ENCODE results near the gene ATP8A2. TPM values are rescaled to one million over a fixed set of nuclear protein-coding genes. Genes with fewer than 3 reads are reported as not detected.

ATP8A2 gene
- total RNA-seq, 2 experiments from 2014 or later: 1.1 to 1.2 TPM

DNA sequence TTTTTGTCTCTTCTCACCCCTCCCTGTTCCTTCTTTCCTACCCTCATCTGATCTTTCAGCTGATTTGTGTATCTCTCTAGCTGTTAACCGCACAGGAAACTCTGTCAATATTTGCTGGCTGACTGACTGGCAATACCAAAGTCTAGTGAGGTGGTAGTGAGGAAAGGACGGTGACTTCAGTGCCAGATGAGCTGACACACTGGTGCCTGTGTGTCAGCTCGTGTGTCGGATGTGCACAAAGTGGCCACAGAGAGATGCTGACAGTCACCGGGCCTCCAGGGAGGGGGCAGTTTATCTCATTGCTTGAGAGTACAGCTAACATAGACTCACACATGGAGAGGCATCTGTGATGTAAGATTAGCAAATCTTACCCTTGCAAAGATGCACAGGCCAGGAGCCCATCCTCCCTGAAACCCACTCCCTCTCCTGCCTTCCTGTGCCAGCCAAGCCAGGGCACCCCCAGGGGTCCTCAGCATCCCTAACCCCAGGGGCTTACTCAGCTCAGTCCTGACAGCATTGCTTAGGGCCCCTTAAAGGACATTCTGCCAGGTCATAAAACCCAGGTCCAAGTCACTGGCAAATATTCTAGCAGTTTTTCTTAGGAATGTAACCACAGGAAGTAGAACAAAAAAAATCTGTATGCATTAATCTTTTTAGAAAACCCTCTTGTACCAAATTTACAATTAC, 599.8 kb downstream of the ATP8A2 start:
- CTCF ChIA-PET: interaction anchor here (0.6 to 1.2 kb wide), 5 partner anchors 11 to 598 kb away, joined by 3 to 4 read pairs (median 3); no protein-coding TSS in a partner anchor
- Mint-ChIP-seq H3K36me3 (ENCODE audit: low read depth) (no peaks in the 10 kb centered on the region), H3K4me3 (no peak overlapping the region), H3K27ac (peak overlapping the region; percentile 71), H3K9me3 (ENCODE audit: insufficient read depth) (no peaks in the 10 kb centered on the region), H3K4me1 (ENCODE audit: low read depth) (peaks cover 40% of the 10 kb centered on the region), H3K27me3 (ENCODE audit: low read depth) (no peaks in the 10 kb centered on the region)
- DNase-seq (peak; percentile 55), ATAC-seq (peak; percentile 78)
- POLR2A ChIA-PET: interaction anchor here (0.8 to 1.2 kb wide), 2 partner anchors 18 to 97 kb away, joined by 3 to 4 read pairs; no protein-coding TSS in a partner anchor

- POLR2A ChIA-PET: interaction anchor here (0.9 kb wide), 1 partner anchor 250 kb away, joined by 3 read pairs; no protein-coding TSS in a partner anchor
- no peak for ATAC-seq
- Mint-ChIP-seq H3K4me3 (no peak overlapping the region), H3K36me3 (ENCODE audit: low read depth) (no peaks in the 10 kb centered on the region), H3K4me1 (ENCODE audit: low read depth) (peaks cover 49% of the 10 kb centered on the region), H3K9me3 (ENCODE audit: insufficient read depth) (no peaks in the 10 kb centered on the region), H3K27ac (peak overlapping the region; percentile 47), H3K27me3 (ENCODE audit: low read depth) (peaks cover 4% of the 10 kb centered on the region)
- CTCF ChIA-PET: no interaction called here
- no peak for DNase-seq
These were observed 601.3 kb downstream of the ATP8A2 start for GRCh38 chr13:25973085-25973484.

- no peak overlapping the region for H3K4me3 Mint-ChIP-seq
- ATAC-seq (no peak), DNase-seq (no peak)
- CTCF ChIA-PET: interaction anchor here (0.7 kb wide), 1 partner anchor 63 kb away, joined by 3 read pairs; no protein-coding TSS in a partner anchor
- no peaks in the 10 kb centered on the region for H3K36me3 Mint-ChIP-seq (ENCODE audit: low read depth)
- POLR2A ChIA-PET: no interaction called here
- H3K27ac Mint-ChIP-seq: peak overlapping the region; percentile 47
- H3K4me1 Mint-ChIP-seq (ENCODE audit: low read depth): peaks cover 49% of the 10 kb centered on the region
- H3K9me3 Mint-ChIP-seq (ENCODE audit: insufficient read depth): no peaks in the 10 kb centered on the region
- peaks cover 4% of the 10 kb centered on the region for H3K27me3 Mint-ChIP-seq (ENCODE audit: low read depth)
These were observed 601.8 kb downstream of the ATP8A2 start for GRCh38 chr13:25973576-25973975.

DNA sequence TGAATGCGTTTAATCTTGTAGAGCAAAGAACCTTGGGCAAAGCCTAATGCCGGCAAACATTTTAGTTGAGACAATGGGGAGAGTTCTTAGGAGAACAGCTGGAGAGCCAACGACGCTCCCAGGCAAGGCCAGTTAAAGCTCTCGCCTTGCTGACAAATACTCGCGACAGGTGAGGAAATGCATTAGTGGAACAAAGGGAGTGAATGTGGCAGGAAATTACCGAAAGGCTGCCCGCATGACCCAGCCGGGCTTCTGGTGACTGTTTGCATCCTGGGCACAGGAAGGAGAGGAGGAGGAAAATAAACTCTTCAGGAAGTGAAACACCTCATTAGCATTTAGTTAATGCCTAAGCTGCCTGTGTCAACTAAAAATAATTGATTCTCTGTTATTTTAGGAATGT, 605.4 kb downstream of the ATP8A2 start:
- ChIA-PET POLR2A (interaction anchor here (0.6 kb wide), 1 partner anchor 119 kb away, joined by 3 read pairs; no protein-coding TSS in a partner anchor), CTCF (no interaction called here)
- peaks cover 36% of the 10 kb centered on the region for H3K4me1 Mint-ChIP-seq (ENCODE audit: low read depth)
- ATAC-seq (no peak), DNase-seq (no peak)
- H3K27ac Mint-ChIP-seq: no peak overlapping the region
- peaks cover 6% of the 10 kb centered on the region for H3K27me3 Mint-ChIP-seq (ENCODE audit: low read depth)
- H3K4me3 Mint-ChIP-seq: no peak overlapping the region
- no peaks in the 10 kb centered on the region for H3K9me3 Mint-ChIP-seq (ENCODE audit: insufficient read depth)
- H3K36me3 Mint-ChIP-seq (ENCODE audit: low read depth): no peaks in the 10 kb centered on the region

GRCh38 chr13:25977671-25978070, 605.9 kb downstream of the ATP8A2 start:
- Mint-ChIP-seq H3K9me3 (ENCODE audit: insufficient read depth) (no peaks in the 10 kb centered on the region), H3K4me1 (ENCODE audit: low read depth) (peaks cover 32% of the 10 kb centered on the region), H3K36me3 (ENCODE audit: low read depth) (no peaks in the 10 kb centered on the region), H3K27ac (no peak overlapping the region), H3K27me3 (ENCODE audit: low read depth) (peaks cover 6% of the 10 kb centered on the region), H3K4me3 (no peak overlapping the region)
- ChIA-PET CTCF (no interaction called here), POLR2A (no interaction called here)
- ATAC-seq (no peak), DNase-seq (no peak)

GRCh38 chr13:25978961-25979360, 607.2 kb downstream of the ATP8A2 start:
- DNase-seq (no peak), ATAC-seq (no peak)
- CTCF ChIA-PET: no interaction called here
- Mint-ChIP-seq H3K4me3 (no peak overlapping the region), H3K27me3 (ENCODE audit: low read depth) (peaks cover 6% of the 10 kb centered on the region), H3K9me3 (ENCODE audit: insufficient read depth) (no peaks in the 10 kb centered on the region), H3K4me1 (ENCODE audit: low read depth) (peaks cover 21% of the 10 kb centered on the region), H3K36me3 (ENCODE audit: low read depth) (no peaks in the 10 kb centered on the region), H3K27ac (no peak overlapping the region)
- POLR2A ChIA-PET: no interaction called here

DNA sequence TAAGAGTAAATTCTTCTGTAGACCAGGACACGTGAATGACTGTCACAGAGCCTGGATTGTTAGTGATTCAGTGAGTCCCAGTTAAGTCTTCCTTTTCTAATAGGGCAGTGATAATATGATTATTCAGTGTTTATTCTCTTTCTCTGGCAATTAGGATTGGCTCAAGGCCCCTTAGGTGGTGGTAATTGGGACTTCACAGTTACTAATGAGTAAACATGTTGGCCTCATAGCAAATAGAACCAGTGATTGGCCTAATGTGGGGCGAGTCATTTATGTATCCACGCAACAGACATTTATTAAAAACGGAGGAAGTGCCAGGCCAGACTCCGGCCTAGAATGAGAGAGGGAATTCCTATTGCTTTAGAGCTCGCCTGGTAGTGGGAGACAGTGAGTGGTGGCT, 607.6 kb downstream of the ATP8A2 start:
- Mint-ChIP-seq H3K27me3 (ENCODE audit: low read depth) (peaks cover 6% of the 10 kb centered on the region), H3K36me3 (ENCODE audit: low read depth) (no peaks in the 10 kb centered on the region), H3K4me3 (no peak overlapping the region), H3K4me1 (ENCODE audit: low read depth) (peaks cover 17% of the 10 kb centered on the region), H3K9me3 (ENCODE audit: insufficient read depth) (no peaks in the 10 kb centered on the region), H3K27ac (no peak overlapping the region)
- no peak for ATAC-seq
- ChIA-PET POLR2A (no interaction called here), CTCF (no interaction called here)
- no peak for DNase-seq

GRCh38 chr13:25980255-25980654, 608.5 kb downstream of the ATP8A2 start:
- no peaks in the 10 kb centered on the region for H3K9me3 Mint-ChIP-seq (ENCODE audit: insufficient read depth)
- peaks cover 9% of the 10 kb centered on the region for H3K4me1 Mint-ChIP-seq (ENCODE audit: low read depth)
- H3K4me3 Mint-ChIP-seq: no peak overlapping the region
- POLR2A ChIA-PET: no interaction called here
- CTCF ChIA-PET: no interaction called here
- no peaks in the 10 kb centered on the region for H3K36me3 Mint-ChIP-seq (ENCODE audit: low read depth)
- peaks cover 6% of the 10 kb centered on the region for H3K27me3 Mint-ChIP-seq (ENCODE audit: low read depth)
- ATAC-seq (no peak), DNase-seq (no peak)
- H3K27ac Mint-ChIP-seq: no peak overlapping the region

GRCh38 chr13:25981060-25981459, 609.3 kb downstream of the ATP8A2 start:
- Mint-ChIP-seq H3K27me3 (ENCODE audit: low read depth) (peaks cover 6% of the 10 kb centered on the region), H3K27ac (no peak overlapping the region), H3K36me3 (ENCODE audit: low read depth) (no peaks in the 10 kb centered on the region), H3K9me3 (ENCODE audit: insufficient read depth) (no peaks in the 10 kb centered on the region), H3K4me3 (no peak overlapping the region), H3K4me1 (ENCODE audit: low read depth) (peaks cover 9% of the 10 kb centered on the region)
- no peak for ATAC-seq
- ChIA-PET CTCF (no interaction called here), POLR2A (no interaction called here)
- DNase-seq: no peak

GRCh38 chr13:25982907-25983306, 611.1 kb downstream of the ATP8A2 start:
- no peak overlapping the region for H3K27ac Mint-ChIP-seq
- ATAC-seq: no peak
- no peaks in the 10 kb centered on the region for H3K9me3 Mint-ChIP-seq (ENCODE audit: insufficient read depth)
- ChIA-PET POLR2A (no interaction called here), CTCF (no interaction called here)
- H3K27me3 Mint-ChIP-seq (ENCODE audit: low read depth): peaks cover 2% of the 10 kb centered on the region
- H3K4me1 Mint-ChIP-seq (ENCODE audit: low read depth): peaks cover under 1% of the 10 kb centered on the region
- no peak for DNase-seq
- H3K4me3 Mint-ChIP-seq: no peak overlapping the region
- no peaks in the 10 kb centered on the region for H3K36me3 Mint-ChIP-seq (ENCODE audit: low read depth)

- ChIA-PET POLR2A (no interaction called here), CTCF (no interaction called here)
- no peaks in the 10 kb centered on the region for H3K9me3 Mint-ChIP-seq (ENCODE audit: insufficient read depth)
- DNase-seq: no peak
- no peak overlapping the region for H3K4me3 Mint-ChIP-seq
- H3K27me3 Mint-ChIP-seq (ENCODE audit: low read depth): no peaks in the 10 kb centered on the region
- ATAC-seq: no peak
- no peak overlapping the region for H3K27ac Mint-ChIP-seq
- H3K36me3 Mint-ChIP-seq (ENCODE audit: low read depth): no peaks in the 10 kb centered on the region
- no peaks in the 10 kb centered on the region for H3K4me1 Mint-ChIP-seq (ENCODE audit: low read depth)
These were observed 616.2 kb downstream of the ATP8A2 start for GRCh38 chr13:25987987-25988386.

- H3K9me3 Mint-ChIP-seq (ENCODE audit: insufficient read depth): no peaks in the 10 kb centered on the region
- ATAC-seq (no peak), DNase-seq (no peak)
- POLR2A ChIA-PET: no interaction called here
- H3K4me3 Mint-ChIP-seq: no peak overlapping the region
- H3K27ac Mint-ChIP-seq: no peak overlapping the region
- no peaks in the 10 kb centered on the region for H3K4me1 Mint-ChIP-seq (ENCODE audit: low read depth)
- no peaks in the 10 kb centered on the region for H3K36me3 Mint-ChIP-seq (ENCODE audit: low read depth)
- no peaks in the 10 kb centered on the region for H3K27me3 Mint-ChIP-seq (ENCODE audit: low read depth)
- CTCF ChIA-PET: no interaction called here
These were observed 616.9 kb downstream of the ATP8A2 start for GRCh38 chr13:25988661-25989060.

DNA sequence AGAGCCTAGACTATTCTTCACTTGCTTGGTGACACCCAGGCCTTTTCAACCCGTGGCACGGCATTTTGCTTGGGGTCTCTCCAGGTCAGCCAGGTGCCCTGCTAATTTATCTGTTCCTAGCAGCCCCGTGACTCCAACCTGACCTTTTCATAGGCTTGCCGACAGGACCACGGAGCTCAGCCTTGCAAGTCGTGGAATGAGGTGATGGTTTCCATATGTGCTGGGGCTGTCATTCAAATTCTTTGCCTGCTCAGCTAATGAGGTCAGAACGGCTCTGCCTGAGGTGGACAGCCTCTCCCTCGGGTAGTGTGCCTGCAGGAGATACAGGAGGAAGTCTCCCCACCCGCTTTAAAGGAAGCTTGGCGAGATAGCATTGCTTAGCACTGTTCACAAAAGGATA, 619.0 kb downstream of the ATP8A2 start:
- no peaks in the 10 kb centered on the region for H3K9me3 Mint-ChIP-seq (ENCODE audit: insufficient read depth)
- DNase-seq (no peak), ATAC-seq (no peak)
- no peaks in the 10 kb centered on the region for H3K27me3 Mint-ChIP-seq (ENCODE audit: low read depth)
- no peak overlapping the region for H3K27ac Mint-ChIP-seq
- ChIA-PET CTCF (no interaction called here), POLR2A (no interaction called here)
- no peak overlapping the region for H3K4me3 Mint-ChIP-seq
- H3K4me1 Mint-ChIP-seq (ENCODE audit: low read depth): no peaks in the 10 kb centered on the region
- no peaks in the 10 kb centered on the region for H3K36me3 Mint-ChIP-seq (ENCODE audit: low read depth)

All from activated CD8-positive, alpha-beta T cell treated with anti-CD3 and anti-CD28 coated beads, Interleukin-2, amount 10 ng/mL, durations not matched to agents 7 days and 5 days (primary cell).